ENCODE results near the gene OPHN1.

OPHN1 gene

GRCh38 chrX:68254738-68255645 is 178.3 kb downstream of the OPHN1 start:
- FAIRE-seq: no peak
- DNase-seq (ENCODE audit: insufficient read length, low spot score): no peak
- TF ChIP-seq PAX5 (IDR thresholded peaks at IDR 0.05; ENCODE audit: insufficient read depth, low read length, severe bottlenecking): no peak
- no peak for TF ChIP-seq TAF1 (IDR thresholded peaks at IDR 0.05; ENCODE audit: low read depth, low read length)
- no peak for TF ChIP-seq SPI1 (IDR thresholded peaks at IDR 0.05; ENCODE audit: low read depth, low read length)
- no peak for TF ChIP-seq POU2F2 (IDR thresholded peaks at IDR 0.05; ENCODE audit: low read depth, low read length)

GRCh38 chrX:68252664-68253063 is 180.6 kb downstream of the OPHN1 start:
- no peak for FAIRE-seq
- no peak for DNase-seq (ENCODE audit: insufficient read length, low spot score)
- TF ChIP-seq POU2F2 (IDR thresholded peaks at IDR 0.05; ENCODE audit: low read depth, low read length) (no peak), POLR2A (IDR thresholded peaks at IDR 0.05; ENCODE audit: low read depth, low read length) (no peak), PAX5 (IDR thresholded peaks at IDR 0.05; ENCODE audit: insufficient read depth, low read length, severe bottlenecking) (no peak)

GRCh38 chrX:68249903-68250302 is 183.4 kb downstream of the OPHN1 start:
- no peak for DNase-seq (ENCODE audit: insufficient read length, low spot score)
- FAIRE-seq: no peak
- TF ChIP-seq POU2F2 (IDR thresholded peaks at IDR 0.05; ENCODE audit: low read depth, low read length): no peak
- TF ChIP-seq TAF1 (IDR thresholded peaks at IDR 0.05; ENCODE audit: low read depth, low read length): no peak
- no peak for TF ChIP-seq SPI1 (IDR thresholded peaks at IDR 0.05; ENCODE audit: low read depth, low read length)
- TF ChIP-seq PAX5 (IDR thresholded peaks at IDR 0.05; ENCODE audit: insufficient read depth, low read length, severe bottlenecking): no peak
- no peak for TF ChIP-seq POLR2A (IDR thresholded peaks at IDR 0.05; ENCODE audit: low read depth, low read length)
- TF ChIP-seq POLR2AphosphoS5 (IDR thresholded peaks at IDR 0.05; ENCODE audit: low read depth, low read length): no peak

- no peak for FAIRE-seq
- TF ChIP-seq POLR2A (IDR thresholded peaks at IDR 0.05; ENCODE audit: low read depth, low read length) (no peak), POLR2AphosphoS5 (IDR thresholded peaks at IDR 0.05; ENCODE audit: low read depth, low read length) (no peak), POU2F2 (IDR thresholded peaks at IDR 0.05; ENCODE audit: low read depth, low read length) (no peak), PAX5 (IDR thresholded peaks at IDR 0.05; ENCODE audit: insufficient read depth, low read length, severe bottlenecking) (no peak), SPI1 (IDR thresholded peaks at IDR 0.05; ENCODE audit: low read depth, low read length) (no peak), TAF1 (IDR thresholded peaks at IDR 0.05; ENCODE audit: low read depth, low read length) (no peak)
- no peak for DNase-seq (ENCODE audit: insufficient read length, low spot score)
Observed at GRCh38 chrX:68249401-68249831, 183.9 kb downstream of the OPHN1 start.

GRCh38 chrX:68238568-68238967 is 194.7 kb downstream of the OPHN1 start:
- no peak for DNase-seq (ENCODE audit: insufficient read length, low spot score)
- no peak for FAIRE-seq
- no peak for TF ChIP-seq POLR2A (IDR thresholded peaks at IDR 0.05; ENCODE audit: low read depth, low read length)
- no peak for TF ChIP-seq POLR2AphosphoS5 (IDR thresholded peaks at IDR 0.05; ENCODE audit: low read depth, low read length)
- no peak for TF ChIP-seq POU2F2 (IDR thresholded peaks at IDR 0.05; ENCODE audit: low read depth, low read length)
- no peak for TF ChIP-seq PAX5 (IDR thresholded peaks at IDR 0.05; ENCODE audit: insufficient read depth, low read length, severe bottlenecking)
- TF ChIP-seq SPI1 (IDR thresholded peaks at IDR 0.05; ENCODE audit: low read depth, low read length): no peak
- no peak for TF ChIP-seq TAF1 (IDR thresholded peaks at IDR 0.05; ENCODE audit: low read depth, low read length)

GRCh38 chrX:68234171-68234910 is 199.0 kb downstream of the OPHN1 start:
- FAIRE-seq (no peak), DNase-seq (ENCODE audit: insufficient read length, low spot score) (no peak)
- no peak for TF ChIP-seq POU2F2 (IDR thresholded peaks at IDR 0.05; ENCODE audit: low read depth, low read length)
- TF ChIP-seq PAX5 (IDR thresholded peaks at IDR 0.05; ENCODE audit: insufficient read depth, low read length, severe bottlenecking): no peak
- TF ChIP-seq TAF1 (IDR thresholded peaks at IDR 0.05; ENCODE audit: low read depth, low read length): no peak
- TF ChIP-seq SPI1 (IDR thresholded peaks at IDR 0.05; ENCODE audit: low read depth, low read length): no peak
- no peak for TF ChIP-seq POLR2A (IDR thresholded peaks at IDR 0.05; ENCODE audit: low read depth, low read length)
- TF ChIP-seq POLR2AphosphoS5 (IDR thresholded peaks at IDR 0.05; ENCODE audit: low read depth, low read length): no peak

- TF ChIP-seq POU2F2 (IDR thresholded peaks at IDR 0.05; ENCODE audit: low read depth, low read length): no peak
- TF ChIP-seq POLR2AphosphoS5 (IDR thresholded peaks at IDR 0.05; ENCODE audit: low read depth, low read length): no peak
- TF ChIP-seq PAX5 (IDR thresholded peaks at IDR 0.05; ENCODE audit: insufficient read depth, low read length, severe bottlenecking): no peak
- no peak for TF ChIP-seq SPI1 (IDR thresholded peaks at IDR 0.05; ENCODE audit: low read depth, low read length)
- no peak for TF ChIP-seq POLR2A (IDR thresholded peaks at IDR 0.05; ENCODE audit: low read depth, low read length)
- no peak for TF ChIP-seq TAF1 (IDR thresholded peaks at IDR 0.05; ENCODE audit: low read depth, low read length)
- FAIRE-seq: no peak
Observed at GRCh38 chrX:68232206-68232605, 201.1 kb downstream of the OPHN1 start.

GRCh38 chrX:68209008-68209407 is 224.3 kb downstream of the OPHN1 start:
- no peak for TF ChIP-seq POU2F2 (IDR thresholded peaks at IDR 0.05; ENCODE audit: low read depth, low read length)
- TF ChIP-seq SPI1 (IDR thresholded peaks at IDR 0.05; ENCODE audit: low read depth, low read length): no peak
- no peak for TF ChIP-seq PAX5 (IDR thresholded peaks at IDR 0.05; ENCODE audit: insufficient read depth, low read length, severe bottlenecking)
- no peak for TF ChIP-seq POLR2A (IDR thresholded peaks at IDR 0.05; ENCODE audit: low read depth, low read length)
- no peak for TF ChIP-seq TAF1 (IDR thresholded peaks at IDR 0.05; ENCODE audit: low read depth, low read length)
- TF ChIP-seq POLR2AphosphoS5 (IDR thresholded peaks at IDR 0.05; ENCODE audit: low read depth, low read length): no peak

More at GRCh38 chrX:68232206-68232605, 201.1 kb downstream of the OPHN1 start:
- DNase-seq (ENCODE audit: insufficient read length, low spot score): no peak

GRCh38 chrX:68204521-68205038 is 228.7 kb downstream of the OPHN1 start:
- TF ChIP-seq POLR2AphosphoS5 (IDR thresholded peaks at IDR 0.05; ENCODE audit: low read depth, low read length) (no peak), POLR2A (IDR thresholded peaks at IDR 0.05; ENCODE audit: low read depth, low read length) (no peak), SPI1 (IDR thresholded peaks at IDR 0.05; ENCODE audit: low read depth, low read length) (no peak), PAX5 (IDR thresholded peaks at IDR 0.05; ENCODE audit: insufficient read depth, low read length, severe bottlenecking) (no peak), POU2F2 (IDR thresholded peaks at IDR 0.05; ENCODE audit: low read depth, low read length) (no peak), TAF1 (IDR thresholded peaks at IDR 0.05; ENCODE audit: low read depth, low read length) (no peak)
- no peak for DNase-seq (ENCODE audit: insufficient read length, low spot score)
- FAIRE-seq: no peak

More at GRCh38 chrX:68209008-68209407, 224.3 kb downstream of the OPHN1 start:
- no peak for FAIRE-seq
- no peak for DNase-seq (ENCODE audit: insufficient read length, low spot score)
